ENCODE measurements around the gene SERPINB11. TPM values are rescaled to one million over a fixed set of nuclear protein-coding genes. Genes with fewer than 3 reads are reported as not detected.
"Not testable (repeated sequence)": the region's sequence is repeated elsewhere in the genome, so short reads cannot be mapped to it uniquely, and the experiment has no call there.

The SERPINB11 gene
- not detected for total RNA-seq

- Histone ChIP-seq H3K36me3 (no peaks in the 10 kb centered on the region), H3K4me1 (no peaks in the 10 kb centered on the region), H3K27me3 (no peaks in the 10 kb centered on the region), H3K4me3 (no peak within 1 kb of the TSS), H3K27ac (no peak within 1 kb of the TSS), H3K9me3 (no peaks in the 10 kb centered on the region)
- TF ChIP-seq CTCF (IDR thresholded peaks at IDR 0.05) = no peak
- TF ChIP-seq POLR2A (IDR thresholded peaks at IDR 0.05) = no peak
- no peak for TF ChIP-seq POLR2AphosphoS5 (IDR thresholded peaks at IDR 0.05)
- intact Hi-C loops (cut with DNase I; ENCODE audit: low total_unique reads) = no loop called here
- no peak for DNase-seq (ENCODE audit: low spot score in 2 of 2)
These were observed at the start of gene SERPINB11 for GRCh38 chr18:63702660-63703059. TSS of gene SERPINB11 (plus strand) at chr18:63702960. CDS start at chr18:63710194, 7,234 bp downstream.

GRCh38 chr18:63658920-63659319 lies 43.8 kb upstream of the SERPINB11 start:
- H3K4me3 ChIP-seq; H3K36me3 ChIP-seq; intact Hi-C loops (cut with DNase I; ENCODE audit: low total_unique reads); DNase-seq (ENCODE audit: low spot score in 2 of 2); H3K27me3 ChIP-seq; H3K4me1 ChIP-seq; H3K27ac ChIP-seq; H3K9me3 ChIP-seq: not testable (repeated sequence)

GRCh38 chr18:63661750-63662149 lies 41.0 kb upstream of the SERPINB11 start, which contains the start of gene SERPINB3:
TSS of gene SERPINB3 (minus strand) at chr18:63661893. CDS start at chr18:63661216, 677 bp downstream.
- DNase-seq (ENCODE audit: low spot score in 2 of 2); H3K9me3 ChIP-seq; H3K27me3 ChIP-seq; H3K4me3 ChIP-seq; intact Hi-C loops (cut with DNase I; ENCODE audit: low total_unique reads); H3K27ac ChIP-seq; H3K4me1 ChIP-seq; H3K36me3 ChIP-seq: not testable (repeated sequence)

- H3K9me3 ChIP-seq = no peaks in the 10 kb centered on the region
- H3K4me1 ChIP-seq = no peaks in the 10 kb centered on the region
- H3K36me3 ChIP-seq = no peaks in the 10 kb centered on the region
- intact Hi-C loops (cut with DNase I; ENCODE audit: low total_unique reads) = no loop called here
- H3K4me3 ChIP-seq = no peak overlapping the region
- no peak overlapping the region for H3K27ac ChIP-seq
- no peak for DNase-seq (ENCODE audit: low spot score in 2 of 2)
- TF ChIP-seq POLR2AphosphoS5 (IDR thresholded peaks at IDR 0.05) (no peak), CTCF (IDR thresholded peaks at IDR 0.05) (no peak), POLR2A (IDR thresholded peaks at IDR 0.05) (no peak)
- H3K27me3 ChIP-seq = no peaks in the 10 kb centered on the region
These were observed 38.2 kb upstream of the SERPINB11 start for GRCh38 chr18:63664571-63664970.

GRCh38 chr18:63676526-63677323 lies 26.0 kb upstream of the SERPINB11 start:
- H3K9me3 ChIP-seq = peaks cover 0 to 3% of the 10 kb centered on the region in 2 donors
- H3K27me3 ChIP-seq = no peaks in the 10 kb centered on the region
- no peaks in the 10 kb centered on the region for H3K36me3 ChIP-seq
- H3K4me3 ChIP-seq = no peak overlapping the region
- intact Hi-C loops (cut with DNase I; ENCODE audit: low total_unique reads) = no loop called here
- no peak overlapping the region for H3K27ac ChIP-seq
- no peaks in the 10 kb centered on the region for H3K4me1 ChIP-seq
- DNase-seq (ENCODE audit: low spot score in 2 of 2) = no peak
- TF ChIP-seq POLR2A (IDR thresholded peaks at IDR 0.05) = no peak
- no peak for TF ChIP-seq POLR2AphosphoS5 (IDR thresholded peaks at IDR 0.05)
- TF ChIP-seq CTCF (IDR thresholded peaks at IDR 0.05) = no peak

- no peaks in the 10 kb centered on the region for H3K27me3 ChIP-seq
These were observed 25.1 kb upstream of the SERPINB11 start for GRCh38 chr18:63677500-63678225.

More at GRCh38 chr18:63677500-63678225, 25.1 kb upstream of the SERPINB11 start:
- Histone ChIP-seq H3K36me3 (no peaks in the 10 kb centered on the region), H3K9me3 (no peaks in the 10 kb centered on the region), H3K27ac (no peak overlapping the region), H3K4me1 (no peaks in the 10 kb centered on the region), H3K4me3 (no peak overlapping the region)
- no peak for DNase-seq (ENCODE audit: low spot score in 2 of 2)
- TF ChIP-seq CTCF (IDR thresholded peaks at IDR 0.05) (no peak), POLR2AphosphoS5 (IDR thresholded peaks at IDR 0.05) (no peak), POLR2A (IDR thresholded peaks at IDR 0.05) (no peak)
- intact Hi-C loops (cut with DNase I; ENCODE audit: low total_unique reads) = no loop called here
